ENCODE measurements around the gene TTLL8. TPM values are rescaled to one million over a fixed set of nuclear protein-coding genes. Genes with fewer than 3 reads are reported as not detected.
"Not testable (repeated sequence)": the region's sequence is repeated elsewhere in the genome, so short reads cannot be mapped to it uniquely, and the experiment has no call there.

TTLL8 gene
- total and polyA plus RNA-seq, 2 experiments from 2014 or later = not detected

- H3K9me3 ChIP-seq (ENCODE audit: low read depth) = peaks cover 13% of the 10 kb centered on the region
- peaks cover 23% of the 10 kb centered on the region for H3K27me3 ChIP-seq
- H3K4me2 ChIP-seq = peak overlapping the region; percentile 73
- TF ChIP-seq CTCF (IDR thresholded peaks at IDR 0.05; ENCODE audit: poor library complexity) (peak; percentile 40), EZH2 (IDR thresholded peaks at IDR 0.05; ENCODE audit: borderline replicate concordance) (peak; percentile 18), EZH2phosphoT487 (IDR thresholded peaks at IDR 0.05; ENCODE audit: low read depth, severe bottlenecking, unreplicated experiment) (no peak)
- H4K20me1 ChIP-seq (ENCODE audit: insufficient read depth, poor library complexity, severe bottlenecking) = no peaks in the 10 kb centered on the region
- no peaks in the 10 kb centered on the region for H3K79me2 ChIP-seq
- H3K9me2 ChIP-seq (replicated peaks; ENCODE audit: insufficient read depth) = no peaks in the 10 kb centered on the region
- DNase-seq (ENCODE audit: low spot score) = peak; percentile 39
- H3K4me3 ChIP-seq = no peak overlapping the region
- WGBS (ENCODE audit: low lambda C conversion rate, missing lambda C conversion rate) = 41% methylated on average over 30 of the region's 90 CpGs
- no peaks in the 10 kb centered on the region for H3K4me1 ChIP-seq (ENCODE audit: insufficient read depth)
- H2AFZ ChIP-seq = peak overlapping the region; percentile 60
- H3K27ac ChIP-seq = no peak overlapping the region
- H3K36me3 ChIP-seq (replicated peaks; ENCODE audit: insufficient read depth, low read depth) = no peaks in the 10 kb centered on the region
These were observed 74.7 kb downstream of the TTLL8 start for GRCh38 chr22:49983148-49984042.

GRCh38 chr22:49981799-49982198 is 76.3 kb downstream of the TTLL8 start:
- not testable (repeated sequence) for H3K27ac ChIP-seq; H3K4me2 ChIP-seq; H2AFZ ChIP-seq; DNase-seq (ENCODE audit: low spot score); H3K4me1 ChIP-seq (ENCODE audit: insufficient read depth); H3K79me2 ChIP-seq; H3K9me2 ChIP-seq (replicated peaks; ENCODE audit: insufficient read depth); H4K20me1 ChIP-seq (ENCODE audit: insufficient read depth, poor library complexity, severe bottlenecking); H3K4me3 ChIP-seq; H3K36me3 ChIP-seq (replicated peaks; ENCODE audit: insufficient read depth, low read depth)
- Histone ChIP-seq H3K27me3 (peaks cover 23% of the 10 kb centered on the region), H3K9me3 (ENCODE audit: low read depth) (peaks cover 13% of the 10 kb centered on the region)
- 97% methylated on average over 7 of the region's 7 CpGs for WGBS (ENCODE audit: low lambda C conversion rate, missing lambda C conversion rate)

GRCh38 chr22:49979587-49980264 is 78.4 kb downstream of the TTLL8 start:
- Histone ChIP-seq H3K9me3 (ENCODE audit: low read depth) (no peaks in the 10 kb centered on the region), H3K27me3 (peaks cover 20% of the 10 kb centered on the region), H3K27ac (no peak overlapping the region), H3K36me3 (replicated peaks; ENCODE audit: insufficient read depth, low read depth) (no peaks in the 10 kb centered on the region), H3K9me2 (replicated peaks; ENCODE audit: insufficient read depth) (no peaks in the 10 kb centered on the region), H3K4me1 (ENCODE audit: insufficient read depth) (no peaks in the 10 kb centered on the region), H3K79me2 (no peaks in the 10 kb centered on the region), H3K4me2 (no peak overlapping the region), H2AFZ (no peak overlapping the region), H3K4me3 (no peak overlapping the region), H4K20me1 (ENCODE audit: insufficient read depth, poor library complexity, severe bottlenecking) (no peaks in the 10 kb centered on the region)
- no peak for TF ChIP-seq EZH2phosphoT487 (IDR thresholded peaks at IDR 0.05; ENCODE audit: low read depth, severe bottlenecking, unreplicated experiment)
- TF ChIP-seq CTCF (IDR thresholded peaks at IDR 0.05; ENCODE audit: poor library complexity) = peak; percentile 43
- WGBS (ENCODE audit: low lambda C conversion rate, missing lambda C conversion rate) = 50% methylated on average over 7 of the region's 7 CpGs
- peak; percentile 29 for DNase-seq (ENCODE audit: low spot score)

GRCh38 chr22:49977578-49977977 is 80.5 kb downstream of the TTLL8 start:
- Histone ChIP-seq H3K4me2 (no peak overlapping the region), H3K36me3 (replicated peaks; ENCODE audit: insufficient read depth, low read depth) (no peaks in the 10 kb centered on the region), H3K27me3 (no peaks in the 10 kb centered on the region), H3K4me1 (ENCODE audit: insufficient read depth) (no peaks in the 10 kb centered on the region), H3K79me2 (no peaks in the 10 kb centered on the region), H3K27ac (no peak overlapping the region), H3K9me2 (replicated peaks; ENCODE audit: insufficient read depth) (no peaks in the 10 kb centered on the region), H2AFZ (no peak overlapping the region), H3K9me3 (ENCODE audit: low read depth) (no peaks in the 10 kb centered on the region), H4K20me1 (ENCODE audit: insufficient read depth, poor library complexity, severe bottlenecking) (no peaks in the 10 kb centered on the region), H3K4me3 (no peak overlapping the region)
- no peak for TF ChIP-seq CTCF (IDR thresholded peaks at IDR 0.05; ENCODE audit: poor library complexity)
- no peak for TF ChIP-seq EZH2 (IDR thresholded peaks at IDR 0.05; ENCODE audit: borderline replicate concordance)
- no peak for TF ChIP-seq EZH2phosphoT487 (IDR thresholded peaks at IDR 0.05; ENCODE audit: low read depth, severe bottlenecking, unreplicated experiment)
- DNase-seq (ENCODE audit: low spot score) = no peak
- 85% methylated on average over 14 of the region's 14 CpGs for WGBS (ENCODE audit: low lambda C conversion rate, missing lambda C conversion rate)
